NCI-H748 treated with DMSO at 0.1 percent for 48 hours (cell line): ENCODE results near the gene SLC5A9.
"Not testable (repeated sequence)": the region's sequence is repeated elsewhere in the genome, so short reads cannot be mapped to it uniquely, and the experiment has no call there.

Source experiments
- DNase-seq: peaks from one replicate; lab custom pipeline; 2025; lab: John Stamatoyannopoulos, UW

The SLC5A9 gene

GRCh38 chr1:48242141-48242736 is 19.7 kb downstream of the SLC5A9 start:
- DNase-seq = no peak

- DNase-seq = no peak
Measured at GRCh38 chr1:48245106-48245505, 22.6 kb downstream of the SLC5A9 start.

- no peak for DNase-seq
Measured at GRCh38 chr1:48246727-48247126, 24.2 kb downstream of the SLC5A9 start.

GRCh38 chr1:48248356-48248755 is 25.8 kb downstream of the SLC5A9 start:
- no peak for DNase-seq

- DNase-seq = no peak
Measured at GRCh38 chr1:48249868-48250267, 27.4 kb downstream of the SLC5A9 start.

GRCh38 chr1:48250572-48250971 is 28.1 kb downstream of the SLC5A9 start:
- DNase-seq = no peak

- no peak for DNase-seq
Measured at GRCh38 chr1:48251323-48251722, 28.8 kb downstream of the SLC5A9 start.

- no peak for DNase-seq
Measured at GRCh38 chr1:48251821-48252220, 29.3 kb downstream of the SLC5A9 start.

GRCh38 chr1:48254254-48254653 is 31.7 kb downstream of the SLC5A9 start:
- DNase-seq = no peak

GRCh38 chr1:48258106-48258505 is 35.6 kb downstream of the SLC5A9 start:
- DNase-seq = no peak

- DNase-seq = no peak
Measured at GRCh38 chr1:48261881-48262400, 39.4 kb downstream of the SLC5A9 start.

GRCh38 chr1:48263041-48263440 is 40.5 kb downstream of the SLC5A9 start:
- DNase-seq = no peak

GRCh38 chr1:48266576-48266975 is 44.1 kb downstream of the SLC5A9 start:
- DNase-seq = no peak

- not testable (repeated sequence) for DNase-seq
Measured at GRCh38 chr1:48277437-48277836, 54.9 kb downstream of the SLC5A9 start.

- not testable (repeated sequence) for DNase-seq
Measured at GRCh38 chr1:48282329-48282728, 59.8 kb downstream of the SLC5A9 start.

- DNase-seq = not testable (repeated sequence)
Measured at GRCh38 chr1:48284696-48285420, 62.3 kb downstream of the SLC5A9 start.

GRCh38 chr1:48285525-48285924 is 63.0 kb downstream of the SLC5A9 start:
- no peak for DNase-seq

GRCh38 chr1:48291421-48291820 is 68.9 kb downstream of the SLC5A9 start:
- DNase-seq = no peak

- DNase-seq = no peak
Measured at GRCh38 chr1:48292706-48293105, 70.2 kb downstream of the SLC5A9 start.

- DNase-seq = not testable (repeated sequence)
Measured at GRCh38 chr1:48294094-48294493, 71.6 kb downstream of the SLC5A9 start.

GRCh38 chr1:48294656-48295055 is 72.1 kb downstream of the SLC5A9 start:
- no peak for DNase-seq
